ENCODE measurements around the gene PRDM16.

The PRDM16 gene

GRCh38 chr1:3217979-3218679 is 149.1 kb downstream of the PRDM16 start:
- H3K9me3 ChIP-seq (ENCODE audit: low read length), result no peaks in the 10 kb centered on the region
- H3K9me2 ChIP-seq (ENCODE audit: low read depth, low read length), result no peaks in the 10 kb centered on the region
- H3K9ac ChIP-seq (ENCODE audit: low read length), result no peak overlapping the region
- no peaks in the 10 kb centered on the region for H3K79me2 ChIP-seq (ENCODE audit: insufficient read depth, low read length)
- H3K4me2 ChIP-seq (ENCODE audit: low read length), result no peak overlapping the region
- H3K27me3 ChIP-seq (ENCODE audit: insufficient read depth, low read length), result no peaks in the 10 kb centered on the region
- no peaks in the 10 kb centered on the region for H3F3A ChIP-seq (ENCODE audit: insufficient read depth, low read length)
- no peak overlapping the region for H2AFZ ChIP-seq (ENCODE audit: low read length)
- H3K4me1 ChIP-seq (ENCODE audit: insufficient read depth, low read length, severe bottlenecking), result no peaks in the 10 kb centered on the region
- no peak overlapping the region for H3K4me3 ChIP-seq (ENCODE audit: low read depth, low read length, poor library complexity, severe bottlenecking)
- H3K27ac ChIP-seq (ENCODE audit: low read depth, low read length, poor library complexity, severe bottlenecking), result no peak overlapping the region
- no peak for TF ChIP-seq CTCF (IDR thresholded peaks at IDR 0.05; ENCODE audit: low read length)
- no peaks in the 10 kb centered on the region for H3K36me3 ChIP-seq (ENCODE audit: insufficient read depth, low read length)
- H4K20me1 ChIP-seq (ENCODE audit: insufficient read depth, low read length), result no peaks in the 10 kb centered on the region

DNA sequence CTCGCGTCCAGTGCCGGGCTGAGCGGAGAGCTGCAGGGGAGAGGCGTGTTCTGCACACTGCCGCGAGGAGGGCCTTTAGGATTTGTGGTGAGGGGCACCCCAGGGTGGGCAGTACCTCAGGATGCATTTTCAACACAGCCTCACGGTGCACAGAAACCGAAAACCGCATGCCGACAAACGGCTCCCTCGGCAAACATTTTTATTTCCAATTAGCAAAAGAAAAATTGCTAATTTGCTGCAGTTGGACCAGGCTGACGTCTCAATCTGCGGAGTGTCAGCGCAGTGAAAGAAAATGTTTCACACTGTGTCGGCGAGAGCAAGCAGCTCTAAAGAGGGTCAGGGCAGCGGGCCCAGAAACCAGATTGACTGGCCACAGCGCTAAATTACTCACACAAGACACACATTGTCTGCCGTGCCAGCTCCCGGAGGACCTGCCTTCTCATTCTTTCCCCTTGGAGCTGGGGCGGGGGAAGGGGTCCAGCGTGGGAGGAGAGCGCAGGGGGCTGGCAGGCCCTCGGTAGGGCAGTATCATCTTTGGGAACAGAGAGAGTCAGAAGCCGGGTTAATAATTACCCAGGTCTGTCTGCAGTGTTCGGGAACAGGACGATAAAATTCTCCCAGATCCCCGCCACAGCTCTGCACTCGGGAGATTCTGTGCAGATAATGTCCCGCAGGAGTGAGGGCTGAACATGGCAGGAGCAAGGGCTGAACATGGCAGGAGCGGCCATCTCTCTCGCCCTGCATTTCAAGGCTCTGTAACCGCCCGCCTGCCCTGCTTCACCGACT is 150.2 kb downstream of the PRDM16 start:
- no peak overlapping the region for H3K4me2 ChIP-seq (ENCODE audit: low read length)
- no peaks in the 10 kb centered on the region for H4K20me1 ChIP-seq (ENCODE audit: insufficient read depth, low read length)
- no peak overlapping the region for H3K27ac ChIP-seq (ENCODE audit: low read depth, low read length, poor library complexity, severe bottlenecking)
- no peak overlapping the region for H2AFZ ChIP-seq (ENCODE audit: low read length)
- no peaks in the 10 kb centered on the region for H3K4me1 ChIP-seq (ENCODE audit: insufficient read depth, low read length, severe bottlenecking)
- no peaks in the 10 kb centered on the region for H3K27me3 ChIP-seq (ENCODE audit: insufficient read depth, low read length)
- H3K4me3 ChIP-seq (ENCODE audit: low read depth, low read length, poor library complexity, severe bottlenecking), result no peak overlapping the region
- H3K9me3 ChIP-seq (ENCODE audit: low read length), result no peaks in the 10 kb centered on the region
- no peak overlapping the region for H3K9ac ChIP-seq (ENCODE audit: low read length)
- no peaks in the 10 kb centered on the region for H3K36me3 ChIP-seq (ENCODE audit: insufficient read depth, low read length)
- no peaks in the 10 kb centered on the region for H3F3A ChIP-seq (ENCODE audit: insufficient read depth, low read length)
- H3K79me2 ChIP-seq (ENCODE audit: insufficient read depth, low read length), result no peaks in the 10 kb centered on the region
- TF ChIP-seq EZH2 (IDR thresholded peaks at IDR 0.05; ENCODE audit: borderline replicate concordance, low read length) (no peak), CTCF (IDR thresholded peaks at IDR 0.05; ENCODE audit: low read length) (no peak)
- no peaks in the 10 kb centered on the region for H3K9me2 ChIP-seq (ENCODE audit: low read depth, low read length)

DNA sequence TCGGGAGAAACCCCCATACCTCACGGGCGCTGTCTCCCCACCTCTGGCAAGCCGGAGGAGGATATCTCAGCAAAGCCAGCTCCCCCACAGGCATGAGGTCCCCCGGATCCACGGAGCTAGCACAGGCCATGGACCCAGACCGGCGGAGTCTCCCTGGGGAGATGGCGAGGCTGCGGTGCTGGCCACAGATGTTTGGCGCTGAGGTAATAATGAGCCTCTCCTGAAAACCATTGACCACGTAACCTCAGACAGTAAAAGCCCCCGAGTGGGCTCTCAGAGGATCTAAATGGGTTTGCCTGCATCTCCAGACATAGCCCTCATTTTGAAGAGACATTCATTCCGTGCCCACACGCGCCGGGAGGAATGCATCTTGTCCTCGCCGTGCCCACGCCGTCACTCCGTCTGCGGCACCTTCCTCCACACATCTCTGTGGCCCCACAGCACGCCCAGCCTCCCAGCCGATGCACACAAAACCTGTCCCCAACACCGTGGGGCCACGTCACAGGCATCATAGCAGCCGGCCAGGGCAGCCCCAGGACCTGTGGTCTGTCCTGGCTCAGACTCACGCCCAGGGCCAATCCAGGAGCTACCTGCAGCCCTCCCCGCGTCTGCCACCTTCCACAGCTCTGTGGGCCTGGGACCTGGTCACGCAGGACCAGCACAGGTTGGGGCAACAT is 150.9 kb downstream of the PRDM16 start:
- no peak overlapping the region for H3K4me3 ChIP-seq (ENCODE audit: low read depth, low read length, poor library complexity, severe bottlenecking)
- no peak overlapping the region for H2AFZ ChIP-seq (ENCODE audit: low read length)
- no peaks in the 10 kb centered on the region for H3K36me3 ChIP-seq (ENCODE audit: insufficient read depth, low read length)
- no peaks in the 10 kb centered on the region for H3K4me1 ChIP-seq (ENCODE audit: insufficient read depth, low read length, severe bottlenecking)
- H3K79me2 ChIP-seq (ENCODE audit: insufficient read depth, low read length), result no peaks in the 10 kb centered on the region
- TF ChIP-seq EZH2 (IDR thresholded peaks at IDR 0.05; ENCODE audit: borderline replicate concordance, low read length) (no peak), CTCF (IDR thresholded peaks at IDR 0.05; ENCODE audit: low read length) (no peak)
- H3K9ac ChIP-seq (ENCODE audit: low read length), result no peak overlapping the region
- no peaks in the 10 kb centered on the region for H3F3A ChIP-seq (ENCODE audit: insufficient read depth, low read length)
- no peaks in the 10 kb centered on the region for H4K20me1 ChIP-seq (ENCODE audit: insufficient read depth, low read length)
- H3K27me3 ChIP-seq (ENCODE audit: insufficient read depth, low read length), result no peaks in the 10 kb centered on the region
- H3K27ac ChIP-seq (ENCODE audit: low read depth, low read length, poor library complexity, severe bottlenecking), result no peak overlapping the region
- no peaks in the 10 kb centered on the region for H3K9me2 ChIP-seq (ENCODE audit: low read depth, low read length)
- no peaks in the 10 kb centered on the region for H3K9me3 ChIP-seq (ENCODE audit: low read length)
- H3K4me2 ChIP-seq (ENCODE audit: low read length), result no peak overlapping the region

All from OCI-LY1 (cell line).